ENCODE results near the gene CRX. TPM values are rescaled to one million over a fixed set of nuclear protein-coding genes. Genes with fewer than 3 reads are reported as not detected.

CRX gene
- total RNA-seq, 1 donor from 2014 or later = not detected

- no peak for DNase-seq (ENCODE audit: low spot score, unreplicated experiment)
- Mint-ChIP-seq H3K27ac (no peak overlapping the region), H3K4me1 (ENCODE audit: low read depth) (peaks cover 6% of the 10 kb centered on the region), H3K9me3 (ENCODE audit: low read depth) (no peaks in the 10 kb centered on the region), H3K36me3 (ENCODE audit: insufficient read depth) (no peaks in the 10 kb centered on the region), H3K4me3 (ENCODE audit: low read depth) (no peak overlapping the region), H3K27me3 (peaks cover 15% of the 10 kb centered on the region)
- TF ChIP-seq CTCF (IDR thresholded peaks at IDR 0.05; ENCODE audit: unreplicated experiment) = no peak
Measured at GRCh38 chr19:47839411-47839810, 17.7 kb downstream of the CRX start.

GRCh38 chr19:47839913-47840312 lies 18.2 kb downstream of the CRX start:
- DNase-seq (ENCODE audit: low spot score, unreplicated experiment) = no peak
- Mint-ChIP-seq H3K27ac (no peak overlapping the region), H3K4me3 (ENCODE audit: low read depth) (no peak overlapping the region), H3K9me3 (ENCODE audit: low read depth) (no peaks in the 10 kb centered on the region), H3K27me3 (peaks cover 15% of the 10 kb centered on the region), H3K36me3 (ENCODE audit: insufficient read depth) (no peaks in the 10 kb centered on the region), H3K4me1 (ENCODE audit: low read depth) (peaks cover 6% of the 10 kb centered on the region)
- TF ChIP-seq CTCF (IDR thresholded peaks at IDR 0.05; ENCODE audit: unreplicated experiment) = no peak

GRCh38 chr19:47842941-47843340 lies 21.2 kb downstream of the CRX start:
- Mint-ChIP-seq H3K4me1 (ENCODE audit: low read depth) (peaks cover 6% of the 10 kb centered on the region), H3K27me3 (peaks cover 18% of the 10 kb centered on the region), H3K4me3 (ENCODE audit: low read depth) (no peak overlapping the region), H3K36me3 (ENCODE audit: insufficient read depth) (no peaks in the 10 kb centered on the region), H3K27ac (no peak overlapping the region), H3K9me3 (ENCODE audit: low read depth) (no peaks in the 10 kb centered on the region)
- no peak for DNase-seq (ENCODE audit: low spot score, unreplicated experiment)
- no peak for TF ChIP-seq CTCF (IDR thresholded peaks at IDR 0.05; ENCODE audit: unreplicated experiment)

GRCh38 chr19:47848425-47848822 lies 26.7 kb downstream of the CRX start:
- no peak overlapping the region for H3K4me3 Mint-ChIP-seq (ENCODE audit: low read depth)

GRCh38 chr19:47848823-47849473 lies 27.2 kb downstream of the CRX start:
- H3K27ac Mint-ChIP-seq = peak overlapping the region; percentile 31
- peak; percentile 69 for TF ChIP-seq CTCF (IDR thresholded peaks at IDR 0.05; ENCODE audit: unreplicated experiment)
- H3K4me3 Mint-ChIP-seq (ENCODE audit: low read depth) = no peak overlapping the region
- peaks cover 42% of the 10 kb centered on the region for H3K27me3 Mint-ChIP-seq
- peaks cover 3% of the 10 kb centered on the region for H3K4me1 Mint-ChIP-seq (ENCODE audit: low read depth)
- DNase-seq (ENCODE audit: low spot score, unreplicated experiment) = no peak
- H3K9me3 Mint-ChIP-seq (ENCODE audit: low read depth) = no peaks in the 10 kb centered on the region
- H3K36me3 Mint-ChIP-seq (ENCODE audit: insufficient read depth) = no peaks in the 10 kb centered on the region

More at GRCh38 chr19:47848425-47848822, 26.7 kb downstream of the CRX start:
- peaks cover 41% of the 10 kb centered on the region for H3K27me3 Mint-ChIP-seq
- DNase-seq (ENCODE audit: low spot score, unreplicated experiment) = no peak
- no peaks in the 10 kb centered on the region for H3K9me3 Mint-ChIP-seq (ENCODE audit: low read depth)
- H3K36me3 Mint-ChIP-seq (ENCODE audit: insufficient read depth) = no peaks in the 10 kb centered on the region
- peak overlapping the region; percentile 31 for H3K27ac Mint-ChIP-seq
- TF ChIP-seq CTCF (IDR thresholded peaks at IDR 0.05; ENCODE audit: unreplicated experiment) = no peak
- H3K4me1 Mint-ChIP-seq (ENCODE audit: low read depth) = peaks cover 3% of the 10 kb centered on the region

Data from progenitor cell of endocrine pancreas (in vitro differentiated cells).